ENCODE data around the gene SQSTM1.

SQSTM1 gene

GRCh38 chr5:179799644-179799973 lies 21.1 kb upstream of the SQSTM1 start:
- TF ChIP-seq ZNF274 (IDR thresholded peaks at IDR 0.05; ENCODE audit: low read depth, low read length), result no peak
- no peak overlapping the region for H3K4me3 ChIP-seq (ENCODE audit: low read length)

- no peak for TF ChIP-seq ZNF274 (IDR thresholded peaks at IDR 0.05; ENCODE audit: low read depth, low read length)
- H3K4me3 ChIP-seq (ENCODE audit: low read length), result no peak overlapping the region
Observed at GRCh38 chr5:179800071-179800695, 20.5 kb upstream of the SQSTM1 start.

- no peak for TF ChIP-seq ZNF274 (IDR thresholded peaks at IDR 0.05; ENCODE audit: low read depth, low read length)
- H3K4me3 ChIP-seq (ENCODE audit: low read length), result no peak overlapping the region
Observed at GRCh38 chr5:179800696-179801201, 20.0 kb upstream of the SQSTM1 start.

GRCh38 chr5:179801304-179802206 lies 19.1 kb upstream of the SQSTM1 start:
- no peak for TF ChIP-seq ZNF274 (IDR thresholded peaks at IDR 0.05; ENCODE audit: low read depth, low read length)
- H3K4me3 ChIP-seq (ENCODE audit: low read length), result no peak overlapping the region

GRCh38 chr5:179802207-179802883 lies 18.4 kb upstream of the SQSTM1 start:
- TF ChIP-seq ZNF274 (IDR thresholded peaks at IDR 0.05; ENCODE audit: low read depth, low read length), result no peak
- no peak overlapping the region for H3K4me3 ChIP-seq (ENCODE audit: low read length)

- no peak for TF ChIP-seq ZNF274 (IDR thresholded peaks at IDR 0.05; ENCODE audit: low read depth, low read length)
- H3K4me3 ChIP-seq (ENCODE audit: low read length), result no peak overlapping the region
Observed at GRCh38 chr5:179802950-179803562, 17.6 kb upstream of the SQSTM1 start.

- TF ChIP-seq ZNF274 (IDR thresholded peaks at IDR 0.05; ENCODE audit: low read depth, low read length), result no peak
- no peak overlapping the region for H3K4me3 ChIP-seq (ENCODE audit: low read length)
Observed at GRCh38 chr5:179803651-179804554, 16.8 kb upstream of the SQSTM1 start.

GRCh38 chr5:179804555-179804947 lies 16.2 kb upstream of the SQSTM1 start:
- TF ChIP-seq ZNF274 (IDR thresholded peaks at IDR 0.05; ENCODE audit: low read depth, low read length), result no peak
- no peak overlapping the region; the same call in 1 of the 2 replicates for H3K4me3 ChIP-seq (ENCODE audit: low read length)

- H3K4me3 ChIP-seq (ENCODE audit: low read length), result peak overlapping the region; percentile 89; the same call in 1 of the 2 replicates
- TF ChIP-seq ZNF274 (IDR thresholded peaks at IDR 0.05; ENCODE audit: low read depth, low read length), result no peak
Observed at GRCh38 chr5:179805070-179805528, 15.6 kb upstream of the SQSTM1 start.

GRCh38 chr5:179805529-179806249 lies 15.0 kb upstream of the SQSTM1 start:
- peak overlapping the region; percentile 89 for H3K4me3 ChIP-seq (ENCODE audit: low read length)
- TF ChIP-seq ZNF274 (IDR thresholded peaks at IDR 0.05; ENCODE audit: low read depth, low read length), result no peak

- no peak for TF ChIP-seq ZNF274 (IDR thresholded peaks at IDR 0.05; ENCODE audit: low read depth, low read length)
- peak within 1 kb of the TSS; percentile 89 for H3K4me3 ChIP-seq (ENCODE audit: low read length)
Observed at GRCh38 chr5:179806250-179807048, 14.3 kb upstream of the SQSTM1 start, which contains the start of gene MGAT4B. Gene MGAT4B, minus strand, starts transcription at chr5:179806866. Its CDS starts 283 bp downstream, at chr5:179806583.
